Gastrocnemius medialis (tissue), 4 donors: ENCODE measurements around the gene GALNT2.

Experiments
- POLR2A ChIP-seq, 2 donors: fragments of 450-650 bp; IDR thresholded peaks; one replicate each; pipeline ENCODE4 v1.6.1; 2017; ENCODE audit warnings: antibody characterized with exemption in 2 of 2, mild to moderate bottlenecking in 2 of 2, moderate library complexity in 2 of 2
- TF ChIP-seq, protein P1 (sequence below), 5 experiments: fragments of 450-650 bp in 3 of 5; fragments of 200-600 bp in 2 of 5; sonication (generic) in 2 of 5; IDR thresholded peaks in 4 of 5; conservative IDR thresholded peaks in 1 of 5; 1 replicate in 4 of 5; 2 replicates in 1 of 5; pipeline ENCODE4 v1.5.1; 2016 to 2019; ENCODE audit warnings: antibody characterized with exemption in 5 of 5, mild to moderate bottlenecking in 3 of 5, moderate library complexity in 3 of 5

DNA sequence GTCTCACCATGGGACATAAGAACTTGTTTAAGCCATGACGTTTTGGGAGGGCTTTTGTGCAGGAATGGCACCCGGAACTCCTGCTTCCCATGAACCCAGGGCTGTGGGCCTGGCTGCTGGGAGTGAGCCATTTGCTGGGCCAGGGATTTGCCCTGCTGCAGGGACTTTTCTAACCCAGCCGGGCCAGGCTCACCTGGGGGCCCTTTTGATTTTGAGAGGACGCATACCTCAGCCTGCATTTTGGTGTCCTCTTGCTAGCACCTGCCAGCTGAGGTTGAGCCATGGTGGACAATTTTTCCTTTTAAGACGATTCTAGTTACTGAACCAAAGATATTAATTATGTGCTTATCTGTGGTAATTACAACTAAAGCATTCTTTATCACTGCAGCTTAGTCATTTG lies 28.9 kb downstream of the GALNT2 start:
- TF ChIP-seq, protein P1, sequence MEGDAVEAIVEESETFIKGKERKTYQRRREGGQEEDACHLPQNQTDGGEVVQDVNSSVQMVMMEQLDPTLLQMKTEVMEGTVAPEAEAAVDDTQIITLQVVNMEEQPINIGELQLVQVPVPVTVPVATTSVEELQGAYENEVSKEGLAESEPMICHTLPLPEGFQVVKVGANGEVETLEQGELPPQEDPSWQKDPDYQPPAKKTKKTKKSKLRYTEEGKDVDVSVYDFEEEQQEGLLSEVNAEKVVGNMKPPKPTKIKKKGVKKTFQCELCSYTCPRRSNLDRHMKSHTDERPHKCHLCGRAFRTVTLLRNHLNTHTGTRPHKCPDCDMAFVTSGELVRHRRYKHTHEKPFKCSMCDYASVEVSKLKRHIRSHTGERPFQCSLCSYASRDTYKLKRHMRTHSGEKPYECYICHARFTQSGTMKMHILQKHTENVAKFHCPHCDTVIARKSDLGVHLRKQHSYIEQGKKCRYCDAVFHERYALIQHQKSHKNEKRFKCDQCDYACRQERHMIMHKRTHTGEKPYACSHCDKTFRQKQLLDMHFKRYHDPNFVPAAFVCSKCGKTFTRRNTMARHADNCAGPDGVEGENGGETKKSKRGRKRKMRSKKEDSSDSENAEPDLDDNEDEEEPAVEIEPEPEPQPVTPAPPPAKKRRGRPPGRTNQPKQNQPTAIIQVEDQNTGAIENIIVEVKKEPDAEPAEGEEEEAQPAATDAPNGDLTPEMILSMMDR (IDR thresholded peaks at IDR 0.05 in 4 of 5, conservative IDR thresholded peaks at IDR 0.05 in 1 of 5), result no peak
- TF ChIP-seq POLR2A (IDR thresholded peaks at IDR 0.05), result no peak
